Activated CD4-positive, alpha-beta T cell treated with anti-CD3 and anti-CD28 coated beads for 24 hours (primary cell): Measurements from ENCODE around the gene ZNF649.

ENCODE experiments used
- DNase-seq, 2 donors: peaks; one replicate each; pipeline ENCODE4 v3.0.0-alpha.2; 2020; ENCODE audit warnings: low read depth in 2 of 2

The ZNF649 gene

DNA sequence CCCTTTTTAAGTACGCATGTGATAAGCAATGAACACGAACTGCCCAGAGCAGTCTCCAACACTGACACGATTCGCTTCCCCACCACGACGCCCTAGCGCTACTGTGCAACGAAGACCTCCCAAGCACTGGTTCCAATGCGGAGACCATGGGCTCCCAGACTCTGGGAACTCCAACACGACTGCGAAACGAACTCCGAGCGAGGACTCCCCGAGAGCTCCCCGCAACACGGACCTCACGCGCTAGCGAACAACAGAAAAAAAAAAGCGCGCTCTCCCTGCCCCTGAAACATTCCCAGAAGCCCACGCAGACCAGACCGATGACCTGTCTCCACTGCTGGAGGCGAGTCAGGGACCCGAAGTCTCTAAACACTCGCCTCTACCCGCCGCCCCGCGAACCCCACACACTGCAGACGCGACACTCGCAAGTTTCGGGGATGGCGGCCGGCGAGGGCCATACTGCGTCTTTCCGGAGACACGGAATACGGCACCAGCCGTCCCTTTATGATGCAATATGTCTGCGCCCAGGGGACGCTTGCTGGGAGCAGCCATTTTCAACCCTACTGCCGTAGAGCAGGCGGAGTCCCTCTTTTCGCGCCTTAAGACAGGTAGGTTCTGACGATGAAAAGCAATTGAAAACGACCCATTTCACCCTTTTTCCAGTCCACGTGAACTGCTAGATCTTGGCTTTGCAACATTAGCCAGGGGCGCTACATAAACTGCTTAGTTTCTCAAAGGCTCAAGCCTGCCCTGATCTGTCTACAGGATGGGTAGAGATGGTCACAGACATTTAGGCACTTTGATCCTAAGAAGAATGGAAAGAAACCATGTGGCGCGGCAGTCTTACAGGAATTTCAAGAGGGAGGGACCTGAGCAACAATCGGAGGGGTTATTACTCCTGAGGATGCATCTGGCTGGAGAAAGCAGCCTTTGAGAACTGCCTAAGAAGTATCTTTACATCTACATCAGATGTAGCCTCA, 17.0 kb downstream of the ZNF649 start, which contains the start of gene ZNF577:
Gene ZNF577, minus strand, starts transcription at position 430 of the 977 bp plus-strand sequence. CDS start 7,569 bp downstream, outside the sequence.
- DNase-seq, result peak; percentile 29 to 49

GRCh38 chr19:51884713-51885112, 20.1 kb downstream of the ZNF649 start:
- no peak for DNase-seq

DNA sequence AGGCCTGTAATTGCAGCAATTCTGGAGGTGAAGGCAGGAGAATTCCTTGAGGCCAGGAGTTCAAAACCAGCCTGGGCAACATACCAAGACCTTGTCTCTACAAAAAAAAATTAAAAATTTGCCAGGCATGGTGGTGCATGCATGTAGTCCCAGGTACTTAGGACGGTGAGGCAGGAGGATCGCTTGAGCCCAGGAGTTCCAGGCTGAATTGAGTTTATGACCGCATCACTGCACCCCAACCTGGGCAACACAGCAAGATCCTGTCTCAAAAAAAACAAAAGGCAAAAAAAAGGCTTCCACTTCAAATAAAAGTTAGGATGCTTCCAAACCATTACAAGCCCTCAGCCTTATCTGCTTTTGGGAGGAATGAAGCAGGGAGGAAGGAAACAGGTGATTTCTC, 22.3 kb downstream of the ZNF649 start:
- no peak for DNase-seq

GRCh38 chr19:51873097-51873496, 31.7 kb downstream of the ZNF649 start:
- DNase-seq, result no peak

GRCh38 chr19:51861870-51862622, 42.8 kb downstream of the ZNF649 start:
- DNase-seq, result no peak
